K562 (cell line): ENCODE measurements around the gene WIPF3.

Experiments
- CHD4 ChIP-seq: fragments of 200-600 bp; sonication (generic); IDR thresholded peaks from 3 replicates; pipeline ENCODE4 v1.6.1; 2012; ENCODE audit warnings: low read depth, mild to moderate bottlenecking, mixed read lengths, low read length, inconsistent platforms; ENCODE audit not compliant: insufficient read depth, insufficient replicate concordance, poor library complexity, severe bottlenecking
- CREB5 ChIP-seq: fragments of 250-450 bp; sonication (Bioruptor Pico); IDR thresholded peaks from 2 replicates; pipeline ENCODE4 v1.5.0; 2020; ENCODE audit warnings: mild to moderate bottlenecking
- CTCF ChIP-seq, 3 experiments: IDR thresholded peaks in 2 of 3; conservative IDR thresholded peaks in 1 of 3; 2 replicates each; pipeline ENCODE4 v1.5.1; 2011 to 2012; ENCODE audit warnings: low read length in 3 of 3, mild to moderate bottlenecking in 3 of 3, control low read depth in 2 of 3, improper control_type of control experiment in 1 of 3, inconsistent platforms in 1 of 3, low read depth in 1 of 3, mixed read lengths in 1 of 3, moderate library complexity in 1 of 3; ENCODE audit not compliant: insufficient read depth in 2 of 3
- MAX ChIP-seq: sonication (generic); formaldehyde crosslinking; IDR thresholded peaks from 2 replicates; pipeline ENCODE4 v1.9.0; 2022; ENCODE audit warnings: mild to moderate bottlenecking, missing genetic modification reagents
- MLX ChIP-seq, 2 experiments: fragments of 450-650 bp in 1 of 2; sonication (generic) in 1 of 2; formaldehyde crosslinking; conservative IDR thresholded peaks; 2 replicates each; pipeline versions ENCODE4 v1.4.0 to v1.8.1; 2020 to 2022; ENCODE audit warnings: mild to moderate bottlenecking in 1 of 2, missing genetic modification reagents in 1 of 2
- PHF8 ChIP-seq: fragments of 200-600 bp; sonication (generic); IDR thresholded peaks from 2 replicates; pipeline ENCODE4 v1.6.1; 2012; ENCODE audit warnings: mixed run types, mild to moderate bottlenecking, inconsistent platforms, low read length, moderate library complexity, borderline replicate concordance
- RFX7 ChIP-seq: fragments of 250-450 bp; sonication (Bioruptor Pico); IDR thresholded peaks from 2 replicates; pipeline ENCODE4 v1.5.1; 2021; ENCODE audit warnings: mild to moderate bottlenecking
- ZNF707 ChIP-seq: fragments of 250-450 bp; sonication (Bioruptor Pico); conservative IDR thresholded peaks from 2 replicates; pipeline ENCODE4 v1.8.0; 2022; ENCODE audit warnings: inconsistent platforms, mild to moderate bottlenecking, moderate library complexity

GRCh38 chr7:29871787-29872398 lies 65.6 kb downstream of the WIPF3 start:
- TF ChIP-seq CHD4 (no peak), PHF8 (no peak), RFX7 (CRISPR knock-in tag) (no peak), ZNF707 (CRISPR knock-in tag) (no peak), CTCF (IDR thresholded peaks at IDR 0.05 in 2 of 3, conservative IDR thresholded peaks at IDR 0.05 in 1 of 3; ENCODE audit: insufficient read depth in 2 of 3, low read depth in 1 of 3, low read length in 3 of 3) (no peak), CREB5 (CRISPR knock-in tag) (no peak), MLX (CRISPR knock-in tag; conservative IDR thresholded peaks at IDR 0.05) (no peak), MAX (CRISPR knock-in tag) (no peak)
